Measurements from ENCODE around the gene ENOX1. TPM values are rescaled to one million over a fixed set of nuclear protein-coding genes. Genes with fewer than 3 reads are reported as not detected.

Gene ENOX1
- polyA plus RNA-seq, 3 donors = 0.04 TPM; not detected in 2

DNA sequence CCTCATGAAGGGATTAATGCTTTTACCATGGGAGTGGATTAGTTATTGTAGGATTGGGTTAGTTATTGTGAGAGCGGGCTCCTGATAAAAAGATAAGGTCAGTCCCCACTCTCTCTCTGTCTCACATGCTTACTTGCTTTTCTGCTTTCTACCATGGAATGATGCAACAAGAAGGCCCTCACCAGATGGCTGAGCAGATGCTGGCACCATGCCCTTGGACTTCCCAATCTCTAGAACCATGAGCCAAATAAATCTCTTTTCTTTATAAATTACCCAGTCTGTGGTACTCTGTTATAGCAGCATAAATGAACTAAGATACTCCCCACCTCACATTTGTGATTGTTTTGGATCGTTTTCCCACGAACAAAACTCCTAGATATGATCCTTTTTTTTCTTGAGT, 409.6 kb downstream of the ENOX1 start:
- peaks cover 0 to 11% of the 10 kb centered on the region in 2 donors for H3K36me3 Mint-ChIP-seq
- H3K79me2 ChIP-seq (ENCODE audit: insufficient read depth, low read length) = no peaks in the 10 kb centered on the region
- H3K27me3 Mint-ChIP-seq (ENCODE audit: low read depth in 3 of 3) = peaks cover 11 to 27% (median 14%) of the 10 kb centered on the region in 3 donors
- peaks cover 55% of the 10 kb centered on the region for H3K4me1 Mint-ChIP-seq
- no peaks in the 10 kb centered on the region for H4K20me1 ChIP-seq (ENCODE audit: insufficient read depth, low read length)
- peaks cover 3 to 16% (median 5%) of the 10 kb centered on the region in 7 donors for H3K9me3 Mint-ChIP-seq
- TF ChIP-seq, protein P1, sequence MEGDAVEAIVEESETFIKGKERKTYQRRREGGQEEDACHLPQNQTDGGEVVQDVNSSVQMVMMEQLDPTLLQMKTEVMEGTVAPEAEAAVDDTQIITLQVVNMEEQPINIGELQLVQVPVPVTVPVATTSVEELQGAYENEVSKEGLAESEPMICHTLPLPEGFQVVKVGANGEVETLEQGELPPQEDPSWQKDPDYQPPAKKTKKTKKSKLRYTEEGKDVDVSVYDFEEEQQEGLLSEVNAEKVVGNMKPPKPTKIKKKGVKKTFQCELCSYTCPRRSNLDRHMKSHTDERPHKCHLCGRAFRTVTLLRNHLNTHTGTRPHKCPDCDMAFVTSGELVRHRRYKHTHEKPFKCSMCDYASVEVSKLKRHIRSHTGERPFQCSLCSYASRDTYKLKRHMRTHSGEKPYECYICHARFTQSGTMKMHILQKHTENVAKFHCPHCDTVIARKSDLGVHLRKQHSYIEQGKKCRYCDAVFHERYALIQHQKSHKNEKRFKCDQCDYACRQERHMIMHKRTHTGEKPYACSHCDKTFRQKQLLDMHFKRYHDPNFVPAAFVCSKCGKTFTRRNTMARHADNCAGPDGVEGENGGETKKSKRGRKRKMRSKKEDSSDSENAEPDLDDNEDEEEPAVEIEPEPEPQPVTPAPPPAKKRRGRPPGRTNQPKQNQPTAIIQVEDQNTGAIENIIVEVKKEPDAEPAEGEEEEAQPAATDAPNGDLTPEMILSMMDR (IDR thresholded peaks at IDR 0.05) = no peak
- no peak for DNase-seq
- H3K27ac Mint-ChIP-seq = no peak overlapping the region
- H3K4me3 ChIP-seq (replicated peaks in 1 of 3; ENCODE audit: low read depth in 2 of 3, low read length in 3 of 3) = no peak overlapping the region
- peaks cover 27 to 52% of the 10 kb centered on the region in 2 donors for H3K4me1 ChIP-seq (ENCODE audit: control insufficient read depth in 1 of 2, insufficient read depth in 2 of 2, low read length in 2 of 2)
- H3K27me3 ChIP-seq (ENCODE audit: control insufficient read depth in 2 of 2, insufficient read depth in 2 of 2, low read length in 2 of 2) = peaks cover 0 to 6% of the 10 kb centered on the region in 2 donors
- WGBS (ENCODE audit: insufficient coverage) = no CpG with 5 or more reads among the region's 3 CpGs
- H3K9me3 ChIP-seq (replicated peaks in 1 of 2; ENCODE audit: control insufficient read depth in 1 of 2, insufficient read depth in 1 of 2, low read length in 2 of 2) = no peaks in the 10 kb centered on the region
- H3K36me3 ChIP-seq (replicated peaks in 1 of 2; ENCODE audit: control insufficient read depth in 1 of 2, insufficient read depth in 2 of 2, low read length in 2 of 2) = no peaks in the 10 kb centered on the region
- no peak overlapping the region for H3K4me2 ChIP-seq (replicated peaks; ENCODE audit: extremely low read depth, low read length, poor library complexity, severe bottlenecking)
- H3K27ac ChIP-seq (ENCODE audit: low read depth in 1 of 2, low read length in 2 of 2) = no peak overlapping the region
- no peak overlapping the region for H3K4me3 Mint-ChIP-seq
- no peak overlapping the region for H3K9ac ChIP-seq (ENCODE audit: insufficient read depth, low read length, poor library complexity, severe bottlenecking)
- intact Hi-C loops (cut with micrococcal nuclease) = no loop called here
- no peak overlapping the region for H2AFZ ChIP-seq (ENCODE audit: insufficient read depth, low read depth, low read length, poor library complexity, severe bottlenecking)

DNA sequence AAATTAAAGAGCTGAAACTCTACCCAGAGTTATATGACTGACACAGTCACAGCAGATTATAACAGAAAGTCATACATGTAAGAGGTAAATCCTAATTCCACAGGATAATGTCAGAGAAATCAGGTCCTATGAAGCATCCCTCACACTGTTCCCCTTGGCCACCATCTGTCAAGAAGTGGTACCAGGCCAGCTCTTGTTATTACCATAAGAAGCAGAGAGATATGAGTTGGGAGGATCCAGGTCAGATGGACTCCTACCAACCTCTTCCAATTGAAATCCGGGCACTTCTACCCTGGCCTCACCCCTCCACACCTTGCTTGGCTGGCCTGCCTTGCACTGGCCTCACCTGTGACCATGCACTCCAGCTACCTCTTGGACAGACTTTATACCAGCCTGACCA, 410.2 kb downstream of the ENOX1 start:
- Histone ChIP-seq H3K4me3 (replicated peaks in 1 of 3; ENCODE audit: low read depth in 2 of 3, low read length in 3 of 3) (no peak overlapping the region), H2AFZ (ENCODE audit: insufficient read depth, low read depth, low read length, poor library complexity, severe bottlenecking) (no peak overlapping the region), H3K9me3 (replicated peaks in 1 of 2; ENCODE audit: control insufficient read depth in 1 of 2, insufficient read depth in 1 of 2, low read length in 2 of 2) (no peaks in the 10 kb centered on the region), H3K4me1 (ENCODE audit: control insufficient read depth in 1 of 2, insufficient read depth in 2 of 2, low read length in 2 of 2) (peaks cover 27 to 52% of the 10 kb centered on the region in 2 donors), H3K9ac (ENCODE audit: insufficient read depth, low read length, poor library complexity, severe bottlenecking) (no peak overlapping the region), H3K79me2 (ENCODE audit: insufficient read depth, low read length) (no peaks in the 10 kb centered on the region), H3K4me2 (replicated peaks; ENCODE audit: extremely low read depth, low read length, poor library complexity, severe bottlenecking) (no peak overlapping the region), H3K36me3 (replicated peaks in 1 of 2; ENCODE audit: control insufficient read depth in 1 of 2, insufficient read depth in 2 of 2, low read length in 2 of 2) (no peaks in the 10 kb centered on the region), H3K27me3 (ENCODE audit: control insufficient read depth in 2 of 2, insufficient read depth in 2 of 2, low read length in 2 of 2) (peaks cover 0 to 6% of the 10 kb centered on the region in 2 donors), H4K20me1 (ENCODE audit: insufficient read depth, low read length) (no peaks in the 10 kb centered on the region), H3K27ac (ENCODE audit: low read depth in 1 of 2, low read length in 2 of 2) (no peak overlapping the region)
- intact Hi-C loops (cut with micrococcal nuclease) = no loop called here
- H3K27me3 Mint-ChIP-seq (ENCODE audit: low read depth in 3 of 3) = peaks cover 14 to 28% (median 14%) of the 10 kb centered on the region in 3 donors
- peaks cover 0 to 11% of the 10 kb centered on the region in 2 donors for H3K36me3 Mint-ChIP-seq
- H3K4me1 Mint-ChIP-seq = peaks cover 55% of the 10 kb centered on the region
- peaks cover 3 to 16% (median 5%) of the 10 kb centered on the region in 7 donors for H3K9me3 Mint-ChIP-seq
- no peak for DNase-seq
- no peak overlapping the region for H3K4me3 Mint-ChIP-seq
- TF ChIP-seq, protein P1 (IDR thresholded peaks at IDR 0.05) = no peak
- no peak overlapping the region for H3K27ac Mint-ChIP-seq
- WGBS (ENCODE audit: insufficient coverage) = 100% methylated on average over 1 of the region's 1 CpG
